A549 treated with CpdA at 1 μM for 4 hours (cell line): Measurements from ENCODE around the gene USP17L5. TPM values are rescaled to one million over a fixed set of nuclear protein-coding genes. Genes with fewer than 3 reads are reported as not detected.

Experiments
- total RNA-seq: library from RNA; stranded (reverse); fragments of 200-300 nt; extraction: Qiagen RNA extraction; gene quantifications from 5 replicates; pipeline ENCODE4 v1.2.3, GENCODE V29; 2022; ENCODE audit warnings: low read depth

Gene USP17L5, protein sequence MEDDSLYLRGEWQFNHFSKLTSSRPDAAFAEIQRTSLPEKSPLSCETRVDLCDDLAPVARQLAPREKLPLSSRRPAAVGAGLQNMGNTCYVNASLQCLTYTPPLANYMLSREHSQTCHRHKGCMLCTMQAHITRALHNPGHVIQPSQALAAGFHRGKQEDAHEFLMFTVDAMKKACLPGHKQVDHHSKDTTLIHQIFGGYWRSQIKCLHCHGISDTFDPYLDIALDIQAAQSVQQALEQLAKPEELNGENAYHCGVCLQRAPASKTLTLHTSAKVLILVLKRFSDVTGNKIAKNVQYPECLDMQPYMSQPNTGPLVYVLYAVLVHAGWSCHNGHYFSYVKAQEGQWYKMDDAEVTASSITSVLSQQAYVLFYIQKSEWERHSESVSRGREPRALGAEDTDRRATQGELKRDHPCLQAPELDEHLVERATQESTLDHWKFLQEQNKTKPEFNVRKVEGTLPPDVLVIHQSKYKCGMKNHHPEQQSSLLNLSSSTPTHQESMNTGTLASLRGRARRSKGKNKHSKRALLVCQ
- total RNA-seq = not detected in 5 replicates

DNA sequence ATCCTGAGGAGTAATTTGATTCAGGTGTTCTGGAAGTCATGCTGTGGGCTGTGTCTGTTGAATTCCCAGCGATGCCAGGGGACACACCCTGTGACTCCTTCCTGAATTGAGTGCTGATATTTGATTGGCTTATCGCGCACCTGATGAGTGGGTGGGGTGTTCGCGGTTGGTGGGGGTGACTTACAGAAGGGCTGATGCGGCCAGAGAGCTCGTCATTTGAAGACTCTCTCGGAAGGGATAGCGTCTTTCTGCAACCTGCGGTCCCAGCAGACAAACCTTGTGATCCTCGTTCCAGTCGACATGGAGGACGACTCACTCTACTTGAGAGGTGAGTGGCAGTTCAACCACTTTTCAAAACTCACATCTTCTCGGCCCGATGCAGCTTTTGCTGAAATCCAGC is at the start of gene USP17L5:
Gene USP17L5 (plus strand): TSS at position 301 of the 400 bp plus-strand sequence. CDS start 0 bp downstream, at position 301.

DNA sequence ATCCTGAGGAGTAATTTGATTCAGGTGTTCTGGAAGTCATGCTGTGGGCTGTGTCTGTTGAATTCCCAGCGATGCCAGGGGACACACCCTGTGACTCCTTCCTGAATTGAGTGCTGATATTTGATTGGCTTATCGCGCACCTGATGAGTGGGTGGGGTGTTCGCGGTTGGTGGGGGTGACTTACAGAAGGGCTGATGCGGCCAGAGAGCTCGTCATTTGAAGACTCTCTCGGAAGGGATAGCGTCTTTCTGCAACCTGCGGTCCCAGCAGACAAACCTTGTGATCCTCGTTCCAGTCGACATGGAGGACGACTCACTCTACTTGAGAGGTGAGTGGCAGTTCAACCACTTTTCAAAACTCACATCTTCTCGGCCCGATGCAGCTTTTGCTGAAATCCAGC is 14.3 kb upstream of the USP17L5 start, which contains the start of gene USP17L24:
Gene USP17L24 (plus strand): TSS at position 301 of the 400 bp plus-strand sequence. CDS start 0 bp downstream, at position 301.

DNA sequence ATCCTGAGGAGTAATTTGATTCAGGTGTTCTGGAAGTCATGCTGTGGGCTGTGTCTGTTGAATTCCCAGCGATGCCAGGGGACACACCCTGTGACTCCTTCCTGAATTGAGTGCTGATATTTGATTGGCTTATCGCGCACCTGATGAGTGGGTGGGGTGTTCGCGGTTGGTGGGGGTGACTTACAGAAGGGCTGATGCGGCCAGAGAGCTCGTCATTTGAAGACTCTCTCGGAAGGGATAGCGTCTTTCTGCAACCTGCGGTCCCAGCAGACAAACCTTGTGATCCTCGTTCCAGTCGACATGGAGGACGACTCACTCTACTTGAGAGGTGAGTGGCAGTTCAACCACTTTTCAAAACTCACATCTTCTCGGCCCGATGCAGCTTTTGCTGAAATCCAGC is 9.6 kb upstream of the USP17L5 start, which contains the start of gene USP17L25:
Gene USP17L25 (plus strand): TSS at position 301 of the 400 bp plus-strand sequence. CDS start 0 bp downstream, at position 301.

DNA sequence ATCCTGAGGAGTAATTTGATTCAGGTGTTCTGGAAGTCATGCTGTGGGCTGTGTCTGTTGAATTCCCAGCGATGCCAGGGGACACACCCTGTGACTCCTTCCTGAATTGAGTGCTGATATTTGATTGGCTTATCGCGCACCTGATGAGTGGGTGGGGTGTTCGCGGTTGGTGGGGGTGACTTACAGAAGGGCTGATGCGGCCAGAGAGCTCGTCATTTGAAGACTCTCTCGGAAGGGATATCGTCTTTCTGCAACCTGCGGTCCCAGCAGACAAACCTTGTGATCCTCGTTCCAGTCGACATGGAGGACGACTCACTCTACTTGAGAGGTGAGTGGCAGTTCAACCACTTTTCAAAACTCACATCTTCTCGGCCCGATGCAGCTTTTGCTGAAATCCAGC is 4.8 kb upstream of the USP17L5 start, which contains the start of gene USP17L26:
Gene USP17L26 (plus strand): TSS at position 301 of the 400 bp plus-strand sequence. CDS start 0 bp downstream, at position 301.

DNA sequence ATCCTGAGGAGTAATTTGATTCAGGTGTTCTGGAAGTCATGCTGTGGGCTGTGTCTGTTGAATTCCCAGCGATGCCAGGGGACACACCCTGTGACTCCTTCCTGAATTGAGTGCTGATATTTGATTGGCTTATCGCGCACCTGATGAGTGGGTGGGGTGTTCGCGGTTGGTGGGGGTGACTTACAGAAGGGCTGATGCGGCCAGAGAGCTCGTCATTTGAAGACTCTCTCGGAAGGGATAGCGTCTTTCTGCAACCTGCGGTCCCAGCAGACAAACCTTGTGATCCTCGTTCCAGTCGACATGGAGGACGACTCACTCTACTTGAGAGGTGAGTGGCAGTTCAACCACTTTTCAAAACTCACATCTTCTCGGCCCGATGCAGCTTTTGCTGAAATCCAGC is 4.6 kb downstream of the USP17L5 start, which contains the start of gene USP17L27:
Gene USP17L27 (plus strand): TSS at position 301 of the 400 bp plus-strand sequence. CDS start 0 bp downstream, at position 301.

DNA sequence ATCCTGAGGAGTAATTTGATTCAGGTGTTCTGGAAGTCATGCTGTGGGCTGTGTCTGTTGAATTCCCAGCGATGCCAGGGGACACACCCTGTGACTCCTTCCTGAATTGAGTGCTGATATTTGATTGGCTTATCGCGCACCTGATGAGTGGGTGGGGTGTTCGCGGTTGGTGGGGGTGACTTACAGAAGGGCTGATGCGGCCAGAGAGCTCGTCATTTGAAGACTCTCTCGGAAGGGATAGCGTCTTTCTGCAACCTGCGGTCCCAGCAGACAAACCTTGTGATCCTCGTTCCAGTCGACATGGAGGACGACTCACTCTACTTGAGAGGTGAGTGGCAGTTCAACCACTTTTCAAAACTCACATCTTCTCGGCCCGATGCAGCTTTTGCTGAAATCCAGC is 9.4 kb downstream of the USP17L5 start, which contains the start of gene USP17L28:
Gene USP17L28 (plus strand): TSS at position 301 of the 400 bp plus-strand sequence. CDS start 0 bp downstream, at position 301.

DNA sequence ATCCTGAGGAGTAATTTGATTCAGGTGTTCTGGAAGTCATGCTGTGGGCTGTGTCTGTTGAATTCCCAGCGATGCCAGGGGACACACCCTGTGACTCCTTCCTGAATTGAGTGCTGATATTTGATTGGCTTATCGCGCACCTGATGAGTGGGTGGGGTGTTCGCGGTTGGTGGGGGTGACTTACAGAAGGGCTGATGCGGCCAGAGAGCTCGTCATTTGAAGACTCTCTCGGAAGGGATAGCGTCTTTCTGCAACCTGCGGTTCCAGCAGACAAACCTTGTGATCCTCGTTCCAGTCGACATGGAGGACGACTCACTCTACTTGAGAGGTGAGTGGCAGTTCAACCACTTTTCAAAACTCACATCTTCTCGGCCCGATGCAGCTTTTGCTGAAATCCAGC is 14.1 kb downstream of the USP17L5 start, which contains the start of gene USP17L29:
Gene USP17L29 (plus strand): TSS at position 301 of the 400 bp plus-strand sequence. CDS start 0 bp downstream, at position 301.

DNA sequence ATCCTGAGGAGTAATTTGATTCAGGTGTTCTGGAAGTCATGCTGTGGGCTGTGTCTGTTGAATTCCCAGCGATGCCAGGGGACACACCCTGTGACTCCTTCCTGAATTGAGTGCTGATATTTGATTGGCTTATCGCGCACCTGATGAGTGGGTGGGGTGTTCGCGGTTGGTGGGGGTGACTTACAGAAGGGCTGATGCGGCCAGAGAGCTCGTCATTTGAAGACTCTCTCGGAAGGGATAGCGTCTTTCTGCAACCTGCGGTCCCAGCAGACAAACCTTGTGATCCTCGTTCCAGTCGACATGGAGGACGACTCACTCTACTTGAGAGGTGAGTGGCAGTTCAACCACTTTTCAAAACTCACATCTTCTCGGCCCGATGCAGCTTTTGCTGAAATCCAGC is 23.6 kb downstream of the USP17L5 start, which contains the start of gene USP17L30:
Gene USP17L30 (plus strand): TSS at position 301 of the 400 bp plus-strand sequence. CDS start 0 bp downstream, at position 301.

Other genes with a start within 250 kb of the USP17L5 start
- gene FAM90A26, start 169.0 kb upstream of the USP17L5 start, total RNA-seq = not detected in 5 replicates
- not detected in 5 replicates for gene USP17L10, start 128.7 kb upstream of the USP17L5 start, total RNA-seq
- gene USP17L11, start 124.0 kb upstream of the USP17L5 start, total RNA-seq = not detected in 5 replicates
- not detected in 5 replicates for gene USP17L12, start 119.3 kb upstream of the USP17L5 start, total RNA-seq
- gene USP17L13, start 114.5 kb upstream of the USP17L5 start, total RNA-seq = not detected in 5 replicates
- not detected in 5 replicates for gene USP17L15, start 105.0 kb upstream of the USP17L5 start, total RNA-seq
- not detected in 5 replicates for gene USP17L17, start 95.5 kb upstream of the USP17L5 start, total RNA-seq
- gene USP17L18, start 90.8 kb upstream of the USP17L5 start, total RNA-seq = not detected in 5 replicates
- not detected in 5 replicates for gene USP17L19, start 86.0 kb upstream of the USP17L5 start, total RNA-seq
- gene USP17L20, start 81.3 kb upstream of the USP17L5 start, total RNA-seq = not detected in 5 replicates
- gene USP17L21, start 76.5 kb upstream of the USP17L5 start, total RNA-seq = not detected in 5 replicates
- not detected in 5 replicates for gene USP17L22, start 71.8 kb upstream of the USP17L5 start, total RNA-seq
- gene USP17L24, start 14.2 kb upstream of the USP17L5 start, total RNA-seq = not detected in 5 replicates
- not detected in 5 replicates for gene USP17L25, start 9.5 kb upstream of the USP17L5 start, total RNA-seq
- not detected in 5 replicates for gene USP17L26, start 4.7 kb upstream of the USP17L5 start, total RNA-seq
- gene USP17L27, start 4.7 kb downstream of the USP17L5 start, total RNA-seq = not detected in 5 replicates
- not detected in 5 replicates for gene USP17L28, start 9.5 kb downstream of the USP17L5 start, total RNA-seq
- not detected in 5 replicates for gene USP17L29, start 14.2 kb downstream of the USP17L5 start, total RNA-seq
- gene USP17L30, start 23.7 kb downstream of the USP17L5 start, total RNA-seq = not detected in 5 replicates
- gene DEFB131A, start 105.0 kb downstream of the USP17L5 start, total RNA-seq = not detected in 5 replicates